BE2C (cell line): ENCODE results near the gene TAAR1.

Experiments used
- DNase-seq: peaks from one replicate; pipeline ENCODE4 v3.0.0-alpha.2; 2020
- H3K27me3 ChIP-seq: fragments of 250-450 bp; sonication (Bioruptor Pico); 2 replicates; pipeline ENCODE4 v1.5.1; 2020; ENCODE audit warnings: mild to moderate bottlenecking
- H3K36me3 ChIP-seq: fragments of 250-450 bp; sonication (Bioruptor Pico); 2 replicates; pipeline ENCODE4 v1.5.1; 2020; ENCODE audit warnings: mild to moderate bottlenecking
- H3K4me1 ChIP-seq: fragments of 250-450 bp; sonication (Bioruptor Pico); 2 replicates; pipeline ENCODE4 v1.5.1; 2020
- H3K4me3 ChIP-seq: 2 replicates; pipeline ENCODE4 v1.5.1; 2011; ENCODE audit warnings: low read depth, low read length
- H3K9me3 ChIP-seq: fragments of 250-450 bp; sonication (Bioruptor Pico); 2 replicates; pipeline ENCODE4 v1.5.1; 2020
- CTCF ChIP-seq: IDR thresholded peaks from 2 replicates; pipeline ENCODE4 v1.5.1; 2012; ENCODE audit warnings: mild to moderate bottlenecking, low read depth, low read length

Gene TAAR1

GRCh38 chr6:132693478-132693877 lies 34.5 kb upstream of the TAAR1 start:
- no peak overlapping the region for H3K4me3 ChIP-seq
- no peaks in the 10 kb centered on the region for H3K27me3 ChIP-seq
- DNase-seq = no peak
- no peaks in the 10 kb centered on the region for H3K9me3 ChIP-seq
- TF ChIP-seq CTCF = no peak
- no peaks in the 10 kb centered on the region for H3K4me1 ChIP-seq
- no peaks in the 10 kb centered on the region for H3K36me3 ChIP-seq

- TF ChIP-seq CTCF = no peak
- Histone ChIP-seq H3K4me3 (no peak overlapping the region), H3K27me3 (peaks cover 26% of the 10 kb centered on the region), H3K9me3 (no peaks in the 10 kb centered on the region), H3K36me3 (no peaks in the 10 kb centered on the region), H3K4me1 (no peaks in the 10 kb centered on the region)
- DNase-seq = no peak
Measured at GRCh38 chr6:132690678-132691077, 31.7 kb upstream of the TAAR1 start.

- no peak for TF ChIP-seq CTCF
- Histone ChIP-seq H3K36me3 (no peaks in the 10 kb centered on the region), H3K27me3 (peaks cover 44% of the 10 kb centered on the region), H3K4me3 (no peak overlapping the region), H3K9me3 (no peaks in the 10 kb centered on the region), H3K4me1 (no peaks in the 10 kb centered on the region)
- no peak for DNase-seq
Measured at GRCh38 chr6:132687306-132687705, 28.3 kb upstream of the TAAR1 start.

- H3K9me3 ChIP-seq = no peaks in the 10 kb centered on the region
- TF ChIP-seq CTCF = no peak
- no peaks in the 10 kb centered on the region for H3K4me1 ChIP-seq
- no peak overlapping the region for H3K4me3 ChIP-seq
- no peaks in the 10 kb centered on the region for H3K36me3 ChIP-seq
- peaks cover 45% of the 10 kb centered on the region for H3K27me3 ChIP-seq
- no peak for DNase-seq
Measured at GRCh38 chr6:132686531-132686930, 27.5 kb upstream of the TAAR1 start.

GRCh38 chr6:132685009-132685408 lies 26.0 kb upstream of the TAAR1 start:
- DNase-seq = no peak
- Histone ChIP-seq H3K9me3 (no peaks in the 10 kb centered on the region), H3K4me3 (no peak overlapping the region), H3K27me3 (peaks cover 45% of the 10 kb centered on the region), H3K4me1 (no peaks in the 10 kb centered on the region), H3K36me3 (no peaks in the 10 kb centered on the region)
- no peak for TF ChIP-seq CTCF

- no peak for DNase-seq
- Histone ChIP-seq H3K4me3 (no peak overlapping the region), H3K4me1 (no peaks in the 10 kb centered on the region), H3K36me3 (no peaks in the 10 kb centered on the region), H3K27me3 (peaks cover 48% of the 10 kb centered on the region), H3K9me3 (no peaks in the 10 kb centered on the region)
- TF ChIP-seq CTCF = no peak
Measured at GRCh38 chr6:132684272-132684671, 25.3 kb upstream of the TAAR1 start.
